C4-2B (cell line): ENCODE measurements around the gene PARD3.

Experiments
- H3K27ac ChIP-seq: fragments of 450-650 bp; 2 replicates; pipeline ENCODE4 v1.5.1; 2017
- CTCF ChIP-seq: fragments of 450-650 bp; conservative IDR thresholded peaks from 2 replicates; pipeline ENCODE4 v1.5.1; 2017; ENCODE audit warnings: mild to moderate bottlenecking
- ZFX ChIP-seq: fragments of 450-650 bp; IDR thresholded peaks from 2 replicates; pipeline ENCODE4 v1.6.1; 2017

Gene PARD3

GRCh38 chr10:34670081-34670480 is 145.0 kb downstream of the PARD3 start:
- no peak overlapping the region for H3K27ac ChIP-seq

GRCh38 chr10:34669079-34669478 is 146.0 kb downstream of the PARD3 start:
- TF ChIP-seq CTCF, result no peak
- no peak for TF ChIP-seq ZFX

More at GRCh38 chr10:34670081-34670480, 145.0 kb downstream of the PARD3 start:
- TF ChIP-seq CTCF (no peak), ZFX (no peak)

GRCh38 chr10:34667177-34667576 is 147.9 kb downstream of the PARD3 start:
- TF ChIP-seq CTCF, result no peak
- H3K27ac ChIP-seq, result no peak overlapping the region

More at GRCh38 chr10:34669079-34669478, 146.0 kb downstream of the PARD3 start:
- H3K27ac ChIP-seq, result no peak overlapping the region

- no peak overlapping the region for H3K27ac ChIP-seq
- TF ChIP-seq CTCF (peak; percentile 83), ZFX (no peak)
Measured at GRCh38 chr10:34666008-34666704, 148.9 kb downstream of the PARD3 start.

GRCh38 chr10:34664706-34665105 is 150.4 kb downstream of the PARD3 start:
- TF ChIP-seq ZFX, result no peak
- H3K27ac ChIP-seq, result no peak overlapping the region

- H3K27ac ChIP-seq, result no peak overlapping the region
- TF ChIP-seq ZFX, result no peak
- TF ChIP-seq CTCF, result no peak
Measured at GRCh38 chr10:34661580-34661979, 153.5 kb downstream of the PARD3 start.

- no peak overlapping the region for H3K27ac ChIP-seq
- no peak for TF ChIP-seq CTCF
- TF ChIP-seq ZFX, result no peak
Measured at GRCh38 chr10:34658934-34659333, 156.2 kb downstream of the PARD3 start.

- TF ChIP-seq CTCF (no peak), ZFX (no peak)
- no peak overlapping the region for H3K27ac ChIP-seq
Measured at GRCh38 chr10:34656661-34657060, 158.4 kb downstream of the PARD3 start.
